Measurements from ENCODE around the gene ZNF565. TPM values are rescaled to one million over a fixed set of nuclear protein-coding genes. Genes with fewer than 3 reads are reported as not detected.
A peak's percentile ranks its signal among the peaks of the same experiment; 100 is the strongest.

Gene ZNF565
- total and polyA plus RNA-seq, 2 donors: 3.0 to 3.1 TPM

GRCh38 chr19:36144624-36145023 is 69.8 kb downstream of the ZNF565 start:
- no peaks in the 10 kb centered on the region for H3K27me3 ChIP-seq (ENCODE audit: control insufficient read depth in 2 of 2, insufficient read depth in 1 of 2, low read length in 1 of 2)
- H3K36me3 ChIP-seq (ENCODE audit: control insufficient read depth in 2 of 2, insufficient read depth in 2 of 2, low read length in 1 of 2): peaks cover 42 to 53% of the 10 kb centered on the region in 2 donors
- DNase-seq (ENCODE audit: low read depth in 6 of 9, low spot score in 9 of 9): no peak
- 99% methylated on average over 6 of the region's 6 CpGs for WGBS
- peaks cover 2 to 5% of the 10 kb centered on the region in 2 donors for H3K4me1 ChIP-seq (ENCODE audit: control insufficient read depth in 2 of 2, insufficient read depth in 2 of 2, low read length in 2 of 2)
- H3K27ac ChIP-seq (ENCODE audit: low read depth in 1 of 2, low read length in 1 of 2): no peak overlapping the region
- no peaks in the 10 kb centered on the region for H3K9me3 ChIP-seq (ENCODE audit: control insufficient read depth in 2 of 2, insufficient read depth in 1 of 2, low read length in 1 of 2)
- H3K4me3 ChIP-seq (ENCODE audit: low read length in 2 of 2): no peak overlapping the region

- WGBS: 98% methylated on average over 9 of the region's 9 CpGs
- H3K4me1 ChIP-seq (ENCODE audit: control insufficient read depth in 2 of 2, insufficient read depth in 2 of 2, low read length in 2 of 2): peaks cover 7 to 9% of the 10 kb centered on the region in 2 donors
- H3K36me3 ChIP-seq (ENCODE audit: control insufficient read depth in 2 of 2, insufficient read depth in 2 of 2, low read length in 1 of 2): peaks cover 33 to 37% of the 10 kb centered on the region in 2 donors
- H3K27ac ChIP-seq (ENCODE audit: low read depth in 1 of 2, low read length in 1 of 2): no peak overlapping the region
- no peaks in the 10 kb centered on the region for H3K9me3 ChIP-seq (ENCODE audit: control insufficient read depth in 2 of 2, insufficient read depth in 1 of 2, low read length in 1 of 2)
- DNase-seq (ENCODE audit: low read depth in 6 of 9, low spot score in 9 of 9): no peak
- no peaks in the 10 kb centered on the region for H3K27me3 ChIP-seq (ENCODE audit: control insufficient read depth in 2 of 2, insufficient read depth in 1 of 2, low read length in 1 of 2)
- H3K4me3 ChIP-seq (ENCODE audit: low read length in 2 of 2): no peak overlapping the region
These were observed 72.0 kb downstream of the ZNF565 start for GRCh38 chr19:36142496-36142895.

GRCh38 chr19:36142046-36142445 is 72.4 kb downstream of the ZNF565 start:
- no peaks in the 10 kb centered on the region for H3K27me3 ChIP-seq (ENCODE audit: control insufficient read depth in 2 of 2, insufficient read depth in 1 of 2, low read length in 1 of 2)
- H3K4me1 ChIP-seq (ENCODE audit: control insufficient read depth in 2 of 2, insufficient read depth in 2 of 2, low read length in 2 of 2): peaks cover 7 to 9% of the 10 kb centered on the region in 2 donors
- no peaks in the 10 kb centered on the region for H3K9me3 ChIP-seq (ENCODE audit: control insufficient read depth in 2 of 2, insufficient read depth in 1 of 2, low read length in 1 of 2)
- no peak for DNase-seq (ENCODE audit: low read depth in 6 of 9, low spot score in 9 of 9)
- no peak overlapping the region for H3K27ac ChIP-seq (ENCODE audit: low read depth in 1 of 2, low read length in 1 of 2)
- no peak overlapping the region for H3K4me3 ChIP-seq (ENCODE audit: low read length in 2 of 2)
- H3K36me3 ChIP-seq (ENCODE audit: control insufficient read depth in 2 of 2, insufficient read depth in 2 of 2, low read length in 1 of 2): peaks cover 30 to 33% of the 10 kb centered on the region in 2 donors
- 97% methylated on average over 14 of the region's 14 CpGs for WGBS

GRCh38 chr19:36141039-36141927 is 73.2 kb downstream of the ZNF565 start:
- peak overlapping the region in 1 of 2 donors; percentile 95 for H3K27ac ChIP-seq (ENCODE audit: low read depth in 1 of 2, low read length in 1 of 2)
- peaks cover 7 to 9% of the 10 kb centered on the region in 2 donors for H3K4me1 ChIP-seq (ENCODE audit: control insufficient read depth in 2 of 2, insufficient read depth in 2 of 2, low read length in 2 of 2)
- WGBS: 26% methylated on average over 42 of the region's 42 CpGs
- peaks cover 28% of the 10 kb centered on the region in 2 donors for H3K36me3 ChIP-seq (ENCODE audit: control insufficient read depth in 2 of 2, insufficient read depth in 2 of 2, low read length in 1 of 2)
- no peaks in the 10 kb centered on the region for H3K27me3 ChIP-seq (ENCODE audit: control insufficient read depth in 2 of 2, insufficient read depth in 1 of 2, low read length in 1 of 2)
- H3K9me3 ChIP-seq (ENCODE audit: control insufficient read depth in 2 of 2, insufficient read depth in 1 of 2, low read length in 1 of 2): no peaks in the 10 kb centered on the region
- peak overlapping the region; percentile 93 to 95 for H3K4me3 ChIP-seq (ENCODE audit: low read length in 2 of 2)
- peak; percentile 59 to 89 (median 67) for DNase-seq (ENCODE audit: low read depth in 6 of 9, low spot score in 9 of 9)

- Histone ChIP-seq H3K27ac (ENCODE audit: low read depth in 1 of 2, low read length in 1 of 2) (peak overlapping the region; percentile 87 to 95), H3K27me3 (ENCODE audit: control insufficient read depth in 2 of 2, insufficient read depth in 1 of 2, low read length in 1 of 2) (no peaks in the 10 kb centered on the region), H3K9me3 (ENCODE audit: control insufficient read depth in 2 of 2, insufficient read depth in 1 of 2, low read length in 1 of 2) (no peaks in the 10 kb centered on the region), H3K36me3 (ENCODE audit: control insufficient read depth in 2 of 2, insufficient read depth in 2 of 2, low read length in 1 of 2) (peaks cover 20 to 21% of the 10 kb centered on the region in 2 donors), H3K4me3 (ENCODE audit: low read length in 2 of 2) (peak overlapping the region; percentile 93 to 95), H3K4me1 (ENCODE audit: control insufficient read depth in 2 of 2, insufficient read depth in 2 of 2, low read length in 2 of 2) (peaks cover 7 to 9% of the 10 kb centered on the region in 2 donors)
- WGBS: under 1% methylated on average over 31 of the region's 31 CpGs
- peak in 8 of 9 donors; percentile 19 to 70 (median 38) for DNase-seq (ENCODE audit: low read depth in 6 of 9, low spot score in 9 of 9)
These were observed 74.0 kb downstream of the ZNF565 start for GRCh38 chr19:36140304-36141038.

GRCh38 chr19:36139473-36140303 is 74.8 kb downstream of the ZNF565 start, which contains the start of gene CAPNS1:
Gene CAPNS1, plus strand, starts transcription at chr19:36140066. Its CDS starts 946 bp downstream, at chr19:36141012.
- Histone ChIP-seq H3K36me3 (ENCODE audit: control insufficient read depth in 2 of 2, insufficient read depth in 2 of 2, low read length in 1 of 2) (peaks cover 14 to 19% of the 10 kb centered on the region in 2 donors), H3K27ac (ENCODE audit: low read depth in 1 of 2, low read length in 1 of 2) (peak within 1 kb of the TSS; percentile 87 to 95), H3K4me1 (ENCODE audit: control insufficient read depth in 2 of 2, insufficient read depth in 2 of 2, low read length in 2 of 2) (peaks cover 7 to 9% of the 10 kb centered on the region in 2 donors), H3K4me3 (ENCODE audit: low read length in 2 of 2) (peak within 1 kb of the TSS; percentile 93 to 95), H3K27me3 (ENCODE audit: control insufficient read depth in 2 of 2, insufficient read depth in 1 of 2, low read length in 1 of 2) (no peaks in the 10 kb centered on the region), H3K9me3 (ENCODE audit: control insufficient read depth in 2 of 2, insufficient read depth in 1 of 2, low read length in 1 of 2) (no peaks in the 10 kb centered on the region)
- DNase-seq (ENCODE audit: low read depth in 6 of 9, low spot score in 9 of 9): peak; percentile 78 to 96 (median 90)
- under 1% methylated on average over 75 of the region's 75 CpGs for WGBS

- Histone ChIP-seq H3K27ac (ENCODE audit: low read depth in 1 of 2, low read length in 1 of 2) (peak overlapping the region; percentile 87 to 95), H3K9me3 (ENCODE audit: control insufficient read depth in 2 of 2, insufficient read depth in 1 of 2, low read length in 1 of 2) (no peaks in the 10 kb centered on the region), H3K36me3 (ENCODE audit: control insufficient read depth in 2 of 2, insufficient read depth in 2 of 2, low read length in 1 of 2) (peaks cover 10 to 13% of the 10 kb centered on the region in 2 donors), H3K27me3 (ENCODE audit: control insufficient read depth in 2 of 2, insufficient read depth in 1 of 2, low read length in 1 of 2) (no peaks in the 10 kb centered on the region), H3K4me1 (ENCODE audit: control insufficient read depth in 2 of 2, insufficient read depth in 2 of 2, low read length in 2 of 2) (peaks cover 7 to 9% of the 10 kb centered on the region in 2 donors), H3K4me3 (ENCODE audit: low read length in 2 of 2) (peak overlapping the region; percentile 93 to 95)
- 73% methylated on average over 7 of the region's 7 CpGs for WGBS
- no peak for DNase-seq (ENCODE audit: low read depth in 6 of 9, low spot score in 9 of 9)
These were observed 75.4 kb downstream of the ZNF565 start for GRCh38 chr19:36139120-36139472.

GRCh38 chr19:36136964-36137686 is 77.3 kb downstream of the ZNF565 start:
- H3K4me3 ChIP-seq (ENCODE audit: low read length in 2 of 2): no peak overlapping the region
- H3K27me3 ChIP-seq (ENCODE audit: control insufficient read depth in 2 of 2, insufficient read depth in 1 of 2, low read length in 1 of 2): no peaks in the 10 kb centered on the region
- H3K36me3 ChIP-seq (ENCODE audit: control insufficient read depth in 2 of 2, insufficient read depth in 2 of 2, low read length in 1 of 2): peaks cover 0 to under 1% of the 10 kb centered on the region in 2 donors
- peaks cover 7 to 9% of the 10 kb centered on the region in 2 donors for H3K4me1 ChIP-seq (ENCODE audit: control insufficient read depth in 2 of 2, insufficient read depth in 2 of 2, low read length in 2 of 2)
- no peaks in the 10 kb centered on the region for H3K9me3 ChIP-seq (ENCODE audit: control insufficient read depth in 2 of 2, insufficient read depth in 1 of 2, low read length in 1 of 2)
- WGBS: 92% methylated on average over 12 of the region's 12 CpGs
- DNase-seq (ENCODE audit: low read depth in 6 of 9, low spot score in 9 of 9): no peak
- H3K27ac ChIP-seq (ENCODE audit: low read depth in 1 of 2, low read length in 1 of 2): peak overlapping the region in 1 of 2 donors; percentile 47

Measured in thymus (tissue), 11 donors.